HepG2 (cell line): ENCODE data around the gene NEK6. TPM values are rescaled to one million over a fixed set of nuclear protein-coding genes. Genes with fewer than 3 reads are reported as not detected.

Experiments used
- ATAC-seq: fragments of 200-7000 bp; cut with Tn5 transposase; 3 replicates; pipeline ENCODE4 v1.9.1; 2020; ENCODE audit warnings: mild to moderate bottlenecking, moderate library complexity
- BruUV-seq: library from RNA; stranded (reverse); fragments of 400-500 nt; replicated peaks from 2 replicates; lab custom pipeline; 2021; lab: Mats Ljungman, UMichigan
- CTCF ChIA-PET: fragments of 300-600 bp; formaldehyde crosslinking; extraction: SDS; loops from one replicate; lab custom pipeline; 2021; ENCODE audit warnings: low total read pairs, inconsistent platforms, low intra/inter-chr PET ratio; lab: Yijun Ruan, JAX
- POLR2A ChIA-PET: fragments of 350-600 bp; sonication (Branson Sonifier 250); formaldehyde crosslinking; loops from one replicate; lab custom pipeline; 2020; ENCODE audit warnings: antibody characterized with exemption, inconsistent platforms; lab: Yijun Ruan, JAX
- DNase-seq: peaks from one replicate; pipeline ENCODE4 v3.0.0-alpha.2; 2015; ENCODE audit warnings: low spot score
- FAIRE-seq: peaks from 3 replicates; lab custom pipeline; 2011; peaks lifted over from hg19 to GRCh38; lab: Jason Lieb, UNC
- H2AFZ ChIP-seq: one replicate; pipeline ENCODE4 v1.6.1; 2011; ENCODE audit warnings: low read length, inconsistent platforms
- H3K27ac ChIP-seq: fragments of 300-600 bp; 3 replicates; pipeline ENCODE4 v1.8.0; 2011; ENCODE audit warnings: mixed run types, mild to moderate bottlenecking, mixed read lengths, low read length, inconsistent platforms; ENCODE audit not compliant: insufficient read depth; ENCODE audit errors: extremely low read length
- H3K27me3 ChIP-seq, 2 experiments: fragments of 200-600 bp in 1 of 2; 2 replicates in 1 of 2; 3 replicates in 1 of 2; pipeline versions ENCODE4 v1.6.0 to v1.8.0; 2011; ENCODE audit warnings: low read length in 2 of 2, mild to moderate bottlenecking in 2 of 2, moderate library complexity in 2 of 2, inconsistent platforms in 1 of 2; ENCODE audit not compliant: insufficient read depth in 2 of 2, control insufficient read depth in 1 of 2
- H3K36me3 ChIP-seq, 2 experiments: fragments of 200-600 bp in 1 of 2; replicated peaks in 1 of 2; 2 replicates in 1 of 2; 3 replicates in 1 of 2; pipeline versions ENCODE4 v1.5.1 to v1.8.0; 2011; ENCODE audit warnings: low read length in 2 of 2, inconsistent platforms in 1 of 2; ENCODE audit not compliant: insufficient read depth in 2 of 2, control insufficient read depth in 1 of 2
- H3K4me1 ChIP-seq: 2 replicates; pipeline ENCODE4 v1.5.1; 2012; ENCODE audit warnings: low read length, inconsistent platforms; ENCODE audit not compliant: insufficient read depth
- H3K4me2 ChIP-seq: 2 replicates; pipeline ENCODE4 v1.6.0; 2011; ENCODE audit warnings: low read depth, low read length, inconsistent platforms
- H3K4me3 ChIP-seq, 3 experiments: fragments of 200-600 bp in 1 of 3; sonication (generic), shearing (Covaris generic) in 1 of 3; replicated peaks in 1 of 3; 2 replicates each; pipeline ENCODE4 v1.5.1; 2011 to 2016; ENCODE audit warnings: low read length in 3 of 3, inconsistent platforms in 2 of 3, low read depth in 2 of 3, mild to moderate bottlenecking in 2 of 3, control low read depth in 1 of 3, mixed read lengths in 1 of 3; ENCODE audit not compliant: insufficient read depth in 1 of 3
- H3K79me2 ChIP-seq: one replicate; pipeline ENCODE4 v1.6.1; 2011; ENCODE audit warnings: low read length, inconsistent platforms; ENCODE audit not compliant: insufficient read depth
- H3K9ac ChIP-seq: 2 replicates; pipeline ENCODE4 v1.6.0; 2011; ENCODE audit warnings: mild to moderate bottlenecking, low read depth, low read length, inconsistent platforms; ENCODE audit not compliant: insufficient read depth
- H3K9me3 ChIP-seq: 2 replicates; pipeline ENCODE4 v1.5.1; 2012; ENCODE audit warnings: mild to moderate bottlenecking, low read length
- H4K20me1 ChIP-seq: 2 replicates; pipeline ENCODE4 v1.6.0; 2011; ENCODE audit warnings: inconsistent platforms, mild to moderate bottlenecking, low read length, moderate library complexity; ENCODE audit not compliant: insufficient read depth
- ATM ChIP-seq: fragments of 450-650 bp; IDR thresholded peaks from 2 replicates; pipeline ENCODE4 v1.7.1; 2017; ENCODE audit warnings: mild to moderate bottlenecking, borderline replicate concordance
- JDP2 ChIP-seq: sonication (generic); formaldehyde crosslinking; IDR thresholded peaks from 2 replicates; pipeline ENCODE4 v1.8.1; 2022; ENCODE audit warnings: missing genetic modification reagents, borderline replicate concordance
- REL ChIP-seq: sonication (generic); formaldehyde crosslinking; conservative IDR thresholded peaks from 2 replicates; pipeline ENCODE4 v1.8.0; 2022; ENCODE audit warnings: mild to moderate bottlenecking, missing genetic modification reagents, moderate library complexity
- SOX6 ChIP-seq, 2 experiments: fragments of 450-650 bp in 1 of 2; sonication (generic) in 1 of 2; formaldehyde crosslinking in 1 of 2; IDR thresholded peaks; 2 replicates each; pipeline versions ENCODE4 v1.4.0 to v1.6.1; 2017 to 2020; ENCODE audit warnings: antibody characterized with exemption in 1 of 2, mild to moderate bottlenecking in 1 of 2, missing genetic modification reagents in 1 of 2
- THAP11 ChIP-seq: IDR thresholded peaks from 2 replicates; pipeline ENCODE4 v1.6.1; 2016; ENCODE audit warnings: missing biosample characterization, missing genetic modification reagents
- USF2 ChIP-seq, 2 experiments: sonication (generic) in 1 of 2; formaldehyde crosslinking in 1 of 2; IDR thresholded peaks; 2 replicates each; pipeline versions ENCODE4 v1.5.1 to v1.6.1; 2011 to 2020; ENCODE audit warnings: borderline replicate concordance in 1 of 2, low read depth in 1 of 2, low read length in 1 of 2, mild to moderate bottlenecking in 1 of 2, missing genetic modification reagents in 1 of 2, moderate library complexity in 1 of 2
- ZNF333 ChIP-seq: sonication (generic); formaldehyde crosslinking; IDR thresholded peaks from 2 replicates; pipeline ENCODE4 v1.4.0; 2020; ENCODE audit warnings: mild to moderate bottlenecking, missing genetic modification reagents, borderline replicate concordance
- ZNF446 ChIP-seq: sonication (generic); formaldehyde crosslinking; IDR thresholded peaks from 2 replicates; pipeline ENCODE4 v1.5.0; 2020; ENCODE audit warnings: mild to moderate bottlenecking, missing genetic modification reagents
- ZNF460 ChIP-seq: sonication (generic); formaldehyde crosslinking; IDR thresholded peaks from 2 replicates; pipeline ENCODE4 v1.5.1; 2020; ENCODE audit warnings: missing genetic modification reagents, mild to moderate bottlenecking, borderline replicate concordance
- ZNF678 ChIP-seq: sonication (generic); formaldehyde crosslinking; IDR thresholded peaks from 2 replicates; pipeline ENCODE4 v1.4.0; 2020; ENCODE audit warnings: mild to moderate bottlenecking, missing genetic modification reagents
- ZNF850 ChIP-seq: sonication (generic); formaldehyde crosslinking; conservative IDR thresholded peaks from 2 replicates; pipeline ENCODE4 v1.9.0; 2021; ENCODE audit warnings: mild to moderate bottlenecking, missing genetic modification reagents
- ZSCAN25 ChIP-seq: sonication (generic); formaldehyde crosslinking; IDR thresholded peaks from 2 replicates; pipeline ENCODE4 v1.8.0; 2022; ENCODE audit warnings: mild to moderate bottlenecking, missing genetic modification reagents
- in situ Hi-C: cut with HindIII; loops from 2 replicates; pipeline ENCODE4 v1.10.0; 2017; ENCODE audit warnings: low pct_unique_long_range_greater_than_20kb; ENCODE audit not compliant: extremely low pct_ligation_motif_present
- intact Hi-C: fragments of 100-400 bp; cut with micrococcal nuclease; formaldehyde crosslinking; loops from one replicate; pipeline ENCODE4 v1.10.0; 2022; ENCODE audit not compliant: unreplicated experiment
- polyA plus RNA-seq, 8 experiments: library from polyadenylated mRNA; depleted of rRNA in 3 of 8; stranded (reverse) in 7 of 8; unstranded in 1 of 8; fragments of >200 nt; fragmentation: Illumina TruSeq in 4 of 8; extraction: Trizol in 4 of 8; gene quantifications; 2 replicates each; pipeline versions ENCODE4 v1.2.1 to v1.2.3, GENCODE V29; 2011 to 2016; ENCODE audit warnings: low read depth in 4 of 8, missing spikeins in 1 of 8, mixed read lengths in 1 of 8; ENCODE audit not compliant: insufficient read depth in 1 of 8
- total RNA-seq, 5 experiments: library from RNA; depleted of rRNA; stranded (reverse); fragments of >200 nt; fragmentation: Illumina TruSeq; extraction: Trizol; gene quantifications; 2 replicates each; pipeline ENCODE4 v1.2.3, GENCODE V29; 2016; ENCODE audit warnings: low read depth in 1 of 5
- TF ChIP-seq, protein P1 (sequence below): sonication (generic); formaldehyde crosslinking; IDR thresholded peaks from 2 replicates; pipeline ENCODE4 v1.4.0; 2020; ENCODE audit warnings: missing genetic modification reagents
- TF ChIP-seq, protein P2 (sequence below): sonication (generic); formaldehyde crosslinking; IDR thresholded peaks from 2 replicates; pipeline ENCODE4 v1.5.0; 2020; ENCODE audit warnings: mild to moderate bottlenecking, missing genetic modification reagents

The NEK6 gene
- total and polyA plus RNA-seq, 2 of the 13 experiments (the other 11 are each of a cell fraction or from before 2014, with no cell fraction given) = 30.4 to 119 TPM

DNA sequence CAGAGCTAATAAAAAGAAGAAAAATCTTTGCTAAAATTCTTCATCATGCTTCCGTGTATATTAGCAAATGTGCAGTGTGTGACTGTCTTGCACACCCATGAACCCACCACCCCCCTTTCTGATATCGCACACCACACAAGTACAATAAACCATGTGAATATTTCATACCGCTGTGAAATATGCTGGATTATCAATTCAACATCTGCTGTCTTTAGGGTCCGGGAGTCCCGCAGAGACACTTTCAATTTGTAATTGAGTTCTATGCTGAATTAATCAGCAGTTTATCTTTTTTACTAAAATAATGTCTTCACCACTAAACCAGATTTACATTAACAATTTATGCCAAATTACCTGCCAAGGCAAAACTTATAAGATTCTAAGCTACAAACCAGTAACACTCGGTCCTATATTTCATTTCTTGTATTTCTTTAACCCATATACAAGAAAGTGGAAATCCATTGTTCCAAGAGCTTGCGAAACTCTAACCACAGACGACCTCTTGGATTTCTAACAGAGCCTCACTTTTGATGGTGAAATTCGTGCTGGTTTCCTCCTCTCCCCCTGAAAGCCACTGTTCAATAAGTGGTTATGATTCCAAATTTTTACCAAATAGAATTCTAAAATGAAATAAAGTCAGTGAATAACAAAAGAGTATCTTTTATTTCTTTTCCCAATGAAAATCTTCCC is 113.3 kb downstream of the NEK6 start (continued):
- TF ChIP-seq USF2 (IDR thresholded peaks at IDR 0.05; ENCODE audit: low read depth, low read length) (no peak), USF2 (CRISPR knock-in tag; IDR thresholded peaks at IDR 0.05; ENCODE audit: borderline replicate concordance) (no peak), REL (CRISPR knock-in tag) (no peak)

DNA sequence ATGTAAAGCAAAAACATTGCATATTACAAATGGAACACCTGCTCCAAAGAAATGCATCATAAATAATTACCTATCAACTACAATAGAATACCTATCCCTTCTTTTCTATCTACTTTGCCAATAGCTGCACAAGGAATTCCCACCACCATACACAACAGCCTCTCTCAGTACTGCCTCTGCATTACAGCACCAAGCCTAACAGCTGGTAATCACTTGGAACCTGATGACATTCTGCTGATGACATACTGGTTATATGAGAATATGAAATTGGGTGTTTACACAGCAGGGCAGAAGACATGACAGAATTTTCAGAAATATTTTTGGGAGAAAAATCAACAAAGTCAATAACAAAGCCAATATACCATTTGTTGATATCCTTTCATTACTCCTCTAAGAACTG is 114.3 kb downstream of the NEK6 start:
- Histone ChIP-seq H3K9ac (no peak overlapping the region), H3K36me3 (peaks cover 7 to 9% of the 10 kb centered on the region in 2 experiments; a peak in 4 of 5 replicates), H3K27ac (no peak overlapping the region), H3K9me3 (no peaks in the 10 kb centered on the region), H3K79me2 (peaks cover 72% of the 10 kb centered on the region), H3K4me1 (peaks cover 41% of the 10 kb centered on the region), H4K20me1 (peaks cover 3% of the 10 kb centered on the region; the same call in 1 of the 2 replicates), H3K4me2 (no peak overlapping the region), H3K27me3 (no peaks in the 10 kb centered on the region), H3K4me3 (no peak overlapping the region), H2AFZ (no peak overlapping the region)
- in situ Hi-C loops = no loop called here
- intact Hi-C loops = no loop called here
- FAIRE-seq (no peak), ATAC-seq (no peak), DNase-seq (no peak)
- ChIA-PET CTCF (no interaction called here), POLR2A (no interaction called here)
- BruUV-seq = no TSS peak
- no peak for TF ChIP-seq JDP2 (CRISPR knock-in tag)
- no peak for TF ChIP-seq THAP11 (CRISPR knock-in tag)
- TF ChIP-seq, protein P1, sequence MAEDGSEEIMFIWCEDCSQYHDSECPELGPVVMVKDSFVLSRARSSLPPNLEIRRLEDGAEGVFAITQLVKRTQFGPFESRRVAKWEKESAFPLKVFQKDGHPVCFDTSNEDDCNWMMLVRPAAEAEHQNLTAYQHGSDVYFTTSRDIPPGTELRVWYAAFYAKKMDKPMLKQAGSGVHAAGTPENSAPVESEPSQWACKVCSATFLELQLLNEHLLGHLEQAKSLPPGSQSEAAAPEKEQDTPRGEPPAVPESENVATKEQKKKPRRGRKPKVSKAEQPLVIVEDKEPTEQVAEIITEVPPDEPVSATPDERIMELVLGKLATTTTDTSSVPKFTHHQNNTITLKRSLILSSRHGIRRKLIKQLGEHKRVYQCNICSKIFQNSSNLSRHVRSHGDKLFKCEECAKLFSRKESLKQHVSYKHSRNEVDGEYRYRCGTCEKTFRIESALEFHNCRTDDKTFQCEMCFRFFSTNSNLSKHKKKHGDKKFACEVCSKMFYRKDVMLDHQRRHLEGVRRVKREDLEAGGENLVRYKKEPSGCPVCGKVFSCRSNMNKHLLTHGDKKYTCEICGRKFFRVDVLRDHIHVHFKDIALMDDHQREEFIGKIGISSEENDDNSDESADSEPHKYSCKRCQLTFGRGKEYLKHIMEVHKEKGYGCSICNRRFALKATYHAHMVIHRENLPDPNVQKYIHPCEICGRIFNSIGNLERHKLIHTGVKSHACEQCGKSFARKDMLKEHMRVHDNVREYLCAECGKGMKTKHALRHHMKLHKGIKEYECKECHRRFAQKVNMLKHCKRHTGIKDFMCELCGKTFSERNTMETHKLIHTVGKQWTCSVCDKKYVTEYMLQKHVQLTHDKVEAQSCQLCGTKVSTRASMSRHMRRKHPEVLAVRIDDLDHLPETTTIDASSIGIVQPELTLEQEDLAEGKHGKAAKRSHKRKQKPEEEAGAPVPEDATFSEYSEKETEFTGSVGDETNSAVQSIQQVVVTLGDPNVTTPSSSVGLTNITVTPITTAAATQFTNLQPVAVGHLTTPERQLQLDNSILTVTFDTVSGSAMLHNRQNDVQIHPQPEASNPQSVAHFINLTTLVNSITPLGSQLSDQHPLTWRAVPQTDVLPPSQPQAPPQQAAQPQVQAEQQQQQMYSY (CRISPR knock-in tag) = no peak
- TF ChIP-seq ZNF446 (CRISPR knock-in tag) = no peak
- TF ChIP-seq ZSCAN25 (CRISPR knock-in tag) = no peak
- no peak for TF ChIP-seq ZNF460 (CRISPR knock-in tag)
- TF ChIP-seq ZNF678 (CRISPR knock-in tag) = no peak
- no peak for TF ChIP-seq ZNF850 (CRISPR knock-in tag)
- no peak for TF ChIP-seq ATM
- TF ChIP-seq, protein P2, sequence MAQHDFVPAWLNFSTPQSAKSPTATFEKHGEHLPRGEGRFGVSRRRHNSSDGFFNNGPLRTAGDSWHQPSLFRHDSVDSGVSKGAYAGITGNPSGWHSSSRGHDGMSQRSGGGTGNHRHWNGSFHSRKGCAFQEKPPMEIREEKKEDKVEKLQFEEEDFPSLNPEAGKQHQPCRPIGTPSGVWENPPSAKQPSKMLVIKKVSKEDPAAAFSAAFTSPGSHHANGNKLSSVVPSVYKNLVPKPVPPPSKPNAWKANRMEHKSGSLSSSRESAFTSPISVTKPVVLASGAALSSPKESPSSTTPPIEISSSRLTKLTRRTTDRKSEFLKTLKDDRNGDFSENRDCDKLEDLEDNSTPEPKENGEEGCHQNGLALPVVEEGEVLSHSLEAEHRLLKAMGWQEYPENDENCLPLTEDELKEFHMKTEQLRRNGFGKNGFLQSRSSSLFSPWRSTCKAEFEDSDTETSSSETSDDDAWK (CRISPR knock-in tag) = no peak
- TF ChIP-seq SOX6 (IDR thresholded peaks at IDR 0.05) = no peak
- no peak for TF ChIP-seq SOX6 (CRISPR knock-in tag; IDR thresholded peaks at IDR 0.05)
- no peak for TF ChIP-seq ZNF333 (CRISPR knock-in tag)
